Neural cell (in vitro differentiated cells): ENCODE measurements around the gene ZMYND11.

Source experiments
- CTCF ChIP-seq: fragments of 450-650 bp; IDR thresholded peaks from 2 replicates; pipeline ENCODE4 v1.5.1; 2014; ENCODE audit warnings: antibody characterized with exemption, mild to moderate bottlenecking, moderate library complexity; ENCODE audit not compliant: poor library complexity, severe bottlenecking
- EP300 ChIP-seq: fragments of 450-650 bp; conservative IDR thresholded peaks from 2 replicates; pipeline ENCODE4 v1.6.1; 2014; ENCODE audit warnings: antibody characterized with exemption, mild to moderate bottlenecking, moderate library complexity; ENCODE audit not compliant: poor library complexity, severe bottlenecking
- POLR2AphosphoS5 ChIP-seq: IDR thresholded peaks from 2 replicates; pipeline ENCODE4 v1.6.1; 2012

- no peak for TF ChIP-seq POLR2AphosphoS5
- no peak for TF ChIP-seq EP300
- no peak for TF ChIP-seq CTCF
Observed at GRCh38 chr10:215444-215843, 80.2 kb downstream of the ZMYND11 start.
